HG03196 (cell line): ENCODE results near the gene BHLHE40.
A peak's percentile ranks its signal among the peaks of the same experiment; 100 is the strongest.
"Not testable (repeated sequence)": the region's sequence is repeated elsewhere in the genome, so short reads cannot be mapped to it uniquely, and the experiment has no call there.

Experiments
- ATAC-seq: cut with Tn5 transposase; IDR thresholded peaks from one replicate; pipeline ENCODE4 v1.9.1; 2021; ENCODE audit not compliant: unreplicated experiment

The BHLHE40 gene

DNA sequence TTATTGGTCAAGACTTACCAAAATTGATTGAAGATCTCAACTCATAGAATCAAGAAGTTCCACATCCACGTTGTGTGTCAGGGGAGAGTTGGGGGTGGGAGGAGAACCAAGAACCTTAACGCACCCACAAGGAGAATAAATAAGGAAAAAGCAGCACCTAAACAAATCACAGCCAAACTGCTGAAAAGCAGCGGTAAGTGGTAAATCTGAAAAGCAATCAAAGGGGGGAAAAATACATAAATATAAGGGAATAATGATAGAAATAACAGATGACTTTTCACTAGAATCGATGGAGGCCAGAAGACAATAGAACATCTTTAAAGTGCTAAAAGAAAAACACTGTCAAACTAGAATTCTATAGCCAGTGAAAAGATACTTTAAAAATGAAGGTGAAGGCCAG is 20.1 kb upstream of the BHLHE40 start:
- ATAC-seq: no peak

DNA sequence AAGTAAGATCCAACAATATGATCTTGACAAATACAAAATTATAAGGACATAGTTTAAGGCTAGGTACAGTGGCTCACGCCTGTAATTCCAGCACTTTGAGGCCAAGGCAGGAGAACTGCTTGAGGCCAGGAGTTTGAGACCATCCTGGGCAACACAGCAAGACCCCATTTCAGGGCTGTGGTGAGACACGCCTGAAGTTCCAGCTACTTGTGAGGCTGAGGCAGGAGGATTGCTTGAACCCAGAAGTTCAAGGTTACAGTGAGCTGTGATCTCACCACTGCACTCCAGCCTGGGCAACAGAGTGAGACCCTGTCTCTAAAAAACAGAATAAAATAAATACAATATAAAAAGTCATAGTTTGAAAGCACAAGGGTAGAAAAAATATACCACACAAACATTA is 17.4 kb upstream of the BHLHE40 start:
- ATAC-seq: not testable (repeated sequence)

DNA sequence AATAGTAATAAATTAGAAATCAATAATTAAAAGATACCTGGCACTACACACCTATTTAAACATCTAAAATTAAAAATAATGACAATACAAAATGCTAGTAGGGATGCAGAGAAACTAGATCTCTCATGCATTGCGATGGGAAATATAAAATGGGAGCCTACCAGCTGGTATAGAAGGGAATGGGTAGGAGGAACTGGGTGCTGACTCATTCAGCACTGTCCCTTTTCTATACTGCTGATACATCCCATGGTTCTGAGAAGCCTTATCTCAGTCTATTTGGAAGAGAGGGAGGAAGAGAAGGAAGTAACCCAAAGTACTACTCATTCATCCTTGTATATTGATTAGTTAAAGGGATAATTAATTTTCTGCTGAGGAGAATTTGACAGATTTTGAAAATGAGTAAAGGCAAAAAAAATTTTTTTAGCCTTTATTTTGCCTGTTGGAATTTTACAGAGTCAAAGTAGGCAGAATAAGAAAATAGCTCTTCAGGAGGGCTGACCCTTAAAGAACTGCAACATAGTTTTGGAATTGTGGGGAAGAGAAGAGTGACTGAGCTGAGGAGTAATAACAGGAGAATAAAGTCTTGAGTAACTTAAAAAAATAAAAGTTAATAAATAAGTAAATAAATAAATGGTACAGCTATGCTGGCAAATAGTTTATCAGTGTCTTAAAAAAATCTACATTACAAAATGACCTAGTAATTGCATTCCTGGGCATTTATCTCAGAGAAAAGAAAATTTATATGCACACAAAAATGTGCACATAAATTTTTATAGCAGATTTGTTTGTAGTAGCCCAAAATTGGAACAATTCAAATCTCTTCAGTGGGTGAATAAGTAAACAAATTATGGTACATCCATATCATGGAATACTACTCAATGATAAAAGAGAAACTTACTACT is 15.3 kb upstream of the BHLHE40 start:
- no peak for ATAC-seq

DNA sequence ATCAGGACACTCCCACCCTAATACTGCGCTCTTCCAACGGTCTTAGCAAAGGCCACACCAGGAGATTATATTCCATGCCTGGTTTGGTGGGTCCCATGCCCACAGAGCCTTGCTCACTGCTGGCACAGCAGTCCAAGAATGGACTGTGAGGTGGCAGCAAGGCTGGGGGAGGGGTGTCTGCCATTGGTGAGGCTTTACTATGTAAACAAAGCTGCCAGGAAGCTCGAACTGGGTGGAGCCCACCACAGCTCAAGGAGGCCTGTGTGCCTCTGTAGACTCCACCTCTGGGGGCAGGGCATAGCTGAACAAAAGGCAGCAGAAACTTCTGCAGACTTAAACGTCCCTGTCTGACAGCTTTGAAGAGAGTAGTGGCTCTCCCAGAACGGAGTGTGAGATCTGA is 13.2 kb upstream of the BHLHE40 start:
- not testable (repeated sequence) for ATAC-seq

DNA sequence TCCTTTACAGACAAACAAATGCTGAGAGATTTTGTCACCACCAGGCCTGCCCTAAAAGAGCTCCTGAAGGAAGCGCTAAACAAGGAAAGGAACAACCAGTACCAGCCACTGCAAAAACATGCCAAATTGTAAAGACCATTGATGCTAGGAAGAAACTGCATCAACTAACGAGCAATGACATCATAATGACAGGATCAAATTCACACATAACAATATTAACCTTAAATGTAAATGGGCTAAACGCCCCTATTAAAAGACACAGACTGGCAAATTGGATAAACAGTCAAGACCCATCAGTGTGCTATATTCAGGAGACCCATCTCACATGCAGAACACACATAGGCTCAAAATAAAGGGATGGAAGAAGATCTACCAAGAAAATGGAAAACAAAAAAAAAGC is 11.6 kb upstream of the BHLHE40 start:
- not testable (repeated sequence) for ATAC-seq

DNA sequence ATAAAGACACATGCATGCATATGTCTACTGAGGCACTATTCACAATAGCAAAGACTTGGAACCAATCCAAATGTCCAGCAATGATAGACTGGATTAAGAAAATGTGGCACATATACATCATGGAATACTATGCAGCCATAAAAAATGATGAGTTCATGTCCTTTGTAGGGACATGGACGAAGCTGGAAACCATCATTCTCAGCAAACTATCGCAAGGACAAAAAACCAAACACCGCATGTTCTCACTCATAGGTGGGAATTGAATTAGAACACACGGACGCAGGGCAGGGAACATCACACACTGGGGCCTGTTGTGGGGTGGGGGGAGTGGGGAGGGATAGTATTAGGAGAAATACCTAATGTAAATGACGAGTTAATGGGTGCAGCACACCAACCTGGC is 7.8 kb upstream of the BHLHE40 start:
- not testable (repeated sequence) for ATAC-seq

DNA sequence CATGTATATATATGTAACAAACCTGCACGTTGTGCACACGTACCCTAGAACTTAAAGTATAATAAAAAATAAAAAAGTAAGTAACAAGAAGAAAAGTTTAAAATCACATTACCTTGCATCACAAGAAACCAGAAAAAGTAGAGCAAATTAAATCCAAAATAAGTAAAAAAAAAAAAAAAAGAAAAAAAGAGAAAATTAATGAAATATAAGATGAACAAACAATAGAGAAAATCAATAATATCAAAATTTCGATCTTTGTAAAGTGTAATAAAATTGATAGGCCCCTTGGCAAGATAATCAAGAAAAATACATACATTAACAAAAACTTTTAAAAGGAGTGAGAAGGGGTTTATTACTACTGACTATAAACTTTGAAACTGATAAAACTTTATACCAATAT is 7.4 kb upstream of the BHLHE40 start:
- ATAC-seq: no peak

DNA sequence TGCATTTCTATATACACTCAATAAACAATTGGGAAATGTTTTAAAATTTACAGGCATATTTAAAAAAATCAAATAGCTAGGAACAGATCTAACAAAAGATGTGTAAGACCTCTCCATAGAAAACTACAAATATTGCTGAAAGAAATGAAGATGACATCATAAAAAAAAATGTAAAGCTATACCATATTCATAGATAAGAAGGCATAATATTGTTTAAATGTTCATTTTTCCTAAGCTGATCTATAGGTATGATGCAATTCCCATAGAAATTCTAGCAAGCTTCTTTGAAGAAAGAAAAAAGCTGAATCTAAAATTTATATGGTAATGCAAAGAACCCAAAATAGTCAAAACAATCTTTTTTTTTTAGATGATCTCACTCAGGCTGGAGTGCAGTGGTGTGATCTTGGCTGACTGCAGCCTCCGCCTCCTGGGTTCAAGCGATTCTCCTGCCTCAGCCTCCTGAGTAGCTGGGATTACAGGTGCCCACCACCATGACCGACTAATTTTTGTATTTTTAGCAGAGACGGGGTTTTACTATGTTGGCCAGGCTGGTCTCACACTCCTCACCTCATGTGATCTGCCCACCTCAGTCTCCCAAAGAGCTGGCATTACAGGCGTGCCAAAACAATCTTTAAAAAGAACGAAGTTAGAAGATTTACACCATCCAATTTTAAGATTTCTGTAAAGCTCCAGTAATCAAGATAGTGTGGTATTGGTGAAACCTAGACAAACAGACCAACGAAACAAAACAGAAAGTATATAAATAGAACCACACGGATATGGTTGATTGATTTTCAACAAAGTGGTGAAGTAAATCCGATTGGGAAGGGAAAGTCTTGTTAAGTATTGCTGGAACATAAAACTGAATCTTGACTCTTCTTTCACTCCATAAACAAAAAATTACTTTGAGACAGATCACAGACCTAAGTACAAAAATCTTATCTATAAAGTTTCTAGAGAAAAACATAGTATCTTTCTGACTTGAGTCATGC is 6.3 kb upstream of the BHLHE40 start:
- ATAC-seq: no peak

DNA sequence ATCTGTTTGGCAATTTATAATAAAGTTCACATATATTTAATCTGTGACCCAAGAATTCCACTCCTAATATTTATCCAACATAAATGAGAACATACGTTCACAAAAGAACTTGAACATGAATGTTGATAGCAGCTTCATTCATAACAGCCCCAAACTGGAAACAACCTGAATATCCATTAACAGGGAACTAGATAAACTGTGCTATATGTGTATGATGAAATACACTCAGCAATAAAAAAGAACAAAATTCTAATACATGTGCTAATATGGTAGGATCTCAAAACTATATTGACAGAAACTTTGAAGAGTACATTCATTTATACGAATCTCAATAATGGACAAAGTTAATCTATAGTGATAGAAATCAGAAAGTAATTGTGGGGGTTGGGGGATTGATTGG is 5.1 kb upstream of the BHLHE40 start:
- no peak for ATAC-seq

DNA sequence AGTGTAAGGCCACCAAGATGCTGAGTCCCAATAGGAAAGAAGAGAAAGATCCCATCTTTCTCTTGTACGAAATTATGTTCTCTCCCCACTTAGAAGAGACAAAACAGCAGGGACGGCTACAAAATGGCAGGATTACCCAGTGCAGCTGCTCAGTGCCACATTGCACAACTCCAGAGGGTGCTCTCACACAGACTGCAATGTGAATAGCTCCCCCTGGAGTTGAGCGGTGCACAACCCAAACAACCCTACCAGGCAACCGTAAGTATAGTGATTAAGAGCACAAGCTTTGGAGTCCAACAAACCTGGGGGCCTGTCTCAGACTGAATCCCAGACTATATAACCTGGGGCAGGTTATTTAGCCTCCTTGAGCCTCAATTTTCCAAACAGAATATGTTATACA is 3.1 kb upstream of the BHLHE40 start:
- ATAC-seq: no peak

DNA sequence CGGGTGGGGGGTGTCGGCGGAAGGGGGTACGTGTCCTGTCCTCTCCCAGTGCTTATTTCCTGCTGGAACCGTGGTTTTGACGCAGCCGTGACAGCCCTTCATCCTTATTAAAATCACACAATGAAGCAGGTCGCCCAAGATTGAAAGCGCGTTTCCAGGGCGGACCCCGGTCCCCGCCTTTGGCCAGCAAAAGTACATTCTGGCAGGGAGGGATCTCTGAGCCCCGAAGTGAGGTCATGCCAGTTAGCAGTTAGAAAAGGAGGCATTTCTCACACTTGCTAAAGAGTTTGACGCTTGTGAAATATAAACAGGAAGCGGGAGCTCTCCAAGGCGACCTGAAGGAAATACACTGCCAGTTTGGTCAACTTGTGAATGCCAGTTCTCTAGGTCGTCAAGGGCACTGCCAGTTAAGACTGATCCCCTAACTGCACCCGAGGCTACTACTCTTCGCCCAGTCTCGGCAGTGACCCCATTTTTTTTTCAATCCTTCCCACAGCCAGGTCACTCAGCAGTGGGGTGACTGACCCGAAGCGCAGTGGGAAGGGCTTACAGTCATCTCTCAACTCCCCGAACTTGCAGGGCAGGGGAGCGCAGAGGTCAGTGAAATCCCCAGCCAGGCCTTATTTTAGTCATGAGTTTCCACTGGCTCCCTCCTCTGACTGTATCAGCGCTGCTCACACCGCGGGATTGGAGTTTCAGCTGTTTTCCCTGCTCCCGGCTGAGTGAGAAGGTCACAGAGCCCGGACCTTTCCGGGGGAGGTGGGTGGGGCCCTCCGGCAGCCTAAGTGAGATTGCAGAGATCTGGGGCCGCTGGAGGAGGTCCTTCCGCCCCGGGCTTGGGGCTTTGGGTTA is 2.0 kb upstream of the BHLHE40 start:
- ATAC-seq: peak; percentile 42

DNA sequence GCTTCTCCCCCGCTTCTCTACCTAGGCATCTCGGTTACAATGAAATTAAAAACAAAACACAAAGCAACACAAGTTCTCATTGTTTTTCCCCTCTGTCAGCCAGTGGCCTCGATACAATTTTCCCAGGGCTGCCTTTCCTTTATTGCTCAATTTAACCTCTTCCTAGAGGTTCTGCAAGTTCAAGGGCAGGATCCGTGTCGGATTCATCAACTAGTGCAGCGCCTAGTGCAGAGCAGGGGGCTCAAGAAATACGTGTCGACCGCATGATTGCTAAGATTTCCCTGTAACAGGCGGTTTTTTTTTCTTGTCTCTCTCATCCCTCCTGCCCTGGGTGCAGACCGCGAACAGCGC is 1.4 kb upstream of the BHLHE40 start:
- peak; percentile 0 for ATAC-seq

DNA sequence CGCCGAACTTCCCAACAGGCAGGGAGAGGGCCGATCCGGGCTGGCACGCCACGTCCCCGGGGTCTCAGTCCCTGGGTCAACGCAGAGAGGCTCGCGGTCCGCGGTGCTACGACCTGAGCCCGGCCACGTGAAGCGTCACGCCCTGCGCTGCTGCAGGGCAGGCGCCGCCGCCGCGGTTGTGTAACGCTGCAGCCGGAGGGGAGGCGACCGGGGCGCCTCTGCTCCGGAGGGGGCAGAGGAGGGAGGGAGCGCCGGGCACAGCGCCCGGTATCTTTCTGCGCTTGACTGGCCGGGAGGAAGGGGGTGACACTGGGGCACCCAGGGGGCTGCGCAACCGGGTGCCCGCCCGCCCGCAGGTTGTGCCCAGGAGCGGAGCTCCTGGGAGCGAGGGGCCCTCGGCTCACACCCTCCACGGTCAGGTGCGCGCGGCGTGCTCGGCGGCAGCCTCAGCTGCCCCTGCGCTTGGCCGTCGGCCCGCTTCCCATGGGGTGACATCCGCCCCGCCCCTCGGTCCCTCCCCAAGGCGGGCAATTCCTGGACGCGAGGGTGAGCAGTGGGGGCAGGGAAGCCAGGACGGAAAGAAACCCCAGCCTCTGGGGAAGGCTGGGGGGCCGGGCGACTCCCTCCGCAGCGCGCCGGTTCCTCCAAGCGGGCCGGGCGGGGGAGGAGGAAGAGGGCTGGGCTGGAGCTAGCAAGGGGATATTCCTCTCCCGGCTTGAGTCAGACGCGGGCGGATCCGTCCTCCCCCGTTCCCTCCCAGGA is 852 bp upstream of the BHLHE40 start:
- peak; percentile 37 for ATAC-seq

DNA sequence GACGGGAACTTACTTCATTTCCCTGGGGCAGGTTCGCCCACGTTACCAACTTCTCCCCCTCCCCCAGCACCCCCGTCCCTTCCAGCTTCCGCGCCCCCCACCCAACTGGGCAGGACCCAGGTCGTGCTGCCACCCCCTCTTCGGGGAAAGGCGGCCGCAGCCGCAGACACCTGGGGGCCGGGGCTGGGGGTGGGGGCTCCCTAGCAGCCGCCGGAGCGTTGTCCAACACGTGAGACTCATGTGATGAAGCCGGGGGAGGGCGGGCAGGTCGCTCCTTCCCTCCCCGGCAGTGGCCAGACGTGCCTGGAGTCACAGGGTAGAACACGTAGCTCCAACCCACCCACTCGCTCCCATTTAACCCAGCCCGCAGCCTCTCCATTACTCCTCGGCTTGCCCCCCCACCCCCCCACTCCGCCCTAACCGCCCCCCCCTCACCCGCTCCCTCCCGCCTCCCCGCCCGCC is 240 bp upstream of the BHLHE40 start:
- peak; percentile 38 for ATAC-seq

DNA sequence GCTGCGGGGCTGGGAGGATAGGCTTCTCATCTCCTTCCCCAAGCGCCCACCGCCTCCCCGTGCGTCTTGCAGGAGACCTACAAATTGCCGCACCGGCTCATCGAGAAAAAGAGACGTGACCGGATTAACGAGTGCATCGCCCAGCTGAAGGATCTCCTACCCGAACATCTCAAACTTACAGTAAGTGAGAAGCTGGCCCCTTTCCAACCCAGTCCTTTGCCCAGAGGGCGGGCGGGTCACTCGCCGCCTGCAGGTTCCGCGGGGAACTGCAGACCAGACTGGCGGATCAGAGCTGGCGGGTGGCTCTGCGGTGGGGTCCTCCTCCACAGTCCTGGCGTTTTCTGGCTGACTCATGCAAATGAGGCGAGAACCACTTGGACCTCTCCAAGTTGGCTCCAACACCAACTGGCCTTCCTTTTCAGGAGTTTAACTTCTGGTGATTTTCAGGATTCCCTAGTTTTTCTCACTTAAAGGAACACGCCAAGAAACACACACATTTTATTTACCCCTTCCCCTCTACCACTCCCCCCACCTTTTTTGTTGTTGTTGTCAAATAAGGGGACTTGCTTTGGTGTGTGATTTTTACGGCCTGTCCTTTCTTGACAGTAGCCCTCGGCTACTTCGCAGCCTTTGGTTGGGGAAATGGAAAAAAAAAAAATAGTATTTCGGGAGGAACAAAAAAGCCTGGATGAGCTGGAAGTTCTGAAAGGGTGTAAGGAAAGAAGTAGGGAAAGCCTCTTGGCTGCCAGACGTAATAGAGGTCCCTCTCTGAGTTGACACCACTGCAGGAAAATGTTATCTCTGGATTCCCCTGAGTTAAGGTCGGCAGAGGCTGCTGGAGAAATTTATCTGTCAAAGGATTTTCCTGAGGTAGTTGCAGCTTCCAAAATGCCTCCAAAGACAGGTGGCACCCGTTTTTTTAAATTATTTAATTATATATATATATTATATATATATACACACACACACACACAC is 1.3 kb downstream of the BHLHE40 start:
- peak; percentile 16 for ATAC-seq

DNA sequence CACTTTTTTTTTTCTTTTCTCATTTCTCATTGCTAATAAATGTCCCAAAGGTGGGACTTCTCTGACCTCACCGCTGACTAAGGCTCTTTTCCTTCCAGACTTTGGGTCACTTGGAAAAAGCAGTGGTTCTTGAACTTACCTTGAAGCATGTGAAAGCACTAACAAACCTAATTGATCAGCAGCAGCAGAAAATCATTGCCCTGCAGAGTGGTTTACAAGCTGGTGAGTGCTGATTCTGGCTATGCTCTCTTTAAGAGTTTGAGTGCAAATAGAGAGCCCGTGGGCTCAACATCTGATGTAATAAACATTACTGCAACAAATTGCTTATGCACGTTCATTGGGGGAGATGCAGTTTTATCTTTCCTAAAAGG is 2.0 kb downstream of the BHLHE40 start:
- no peak for ATAC-seq

DNA sequence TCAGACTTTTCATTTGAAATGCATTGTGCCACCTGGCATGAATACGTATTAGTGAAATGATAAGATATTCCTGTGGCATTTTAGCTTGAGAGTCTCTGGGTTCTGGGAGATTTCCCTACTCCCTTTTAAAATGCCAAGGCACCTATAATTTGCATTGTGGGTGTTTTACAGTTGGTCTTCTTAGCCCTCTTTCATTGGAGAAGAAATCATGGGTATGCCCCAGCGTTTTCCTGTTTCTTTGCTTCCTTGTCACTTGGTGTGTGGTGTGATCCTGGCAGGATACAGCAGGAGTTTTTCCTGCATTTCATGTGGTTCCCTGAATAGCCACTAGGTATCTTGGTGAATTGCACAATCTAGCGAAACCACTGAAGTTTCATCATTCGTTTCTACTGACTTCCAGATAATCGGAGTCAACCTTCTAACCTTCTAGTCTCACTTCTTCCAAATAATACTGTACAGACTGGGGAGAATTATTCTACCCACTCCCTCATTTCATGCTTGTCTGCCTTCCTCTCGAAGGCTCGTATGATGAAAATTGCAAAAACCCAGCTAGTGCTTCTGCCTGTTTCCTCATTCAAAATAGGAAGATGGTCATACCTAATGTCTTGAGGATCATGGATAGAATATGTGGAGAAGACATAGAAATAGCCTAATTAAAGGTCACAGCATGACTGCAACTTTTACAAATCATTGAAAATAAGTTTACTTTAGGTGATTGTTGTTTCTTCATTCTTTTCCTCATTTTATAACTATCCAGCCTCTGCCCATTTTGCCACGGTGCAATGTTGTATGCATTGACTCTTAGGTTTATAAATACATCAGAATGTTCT is 2.6 kb downstream of the BHLHE40 start:
- no peak for ATAC-seq
